Fibroblast of lung (primary cell): Measurements from ENCODE around the gene PPIF. TPM values are rescaled to one million over a fixed set of nuclear protein-coding genes. Genes with fewer than 3 reads are reported as not detected.

Experiments
- DNase-seq, 2 donors: peaks; one replicate each; pipeline versions ENCODE4 v3.0.0 to v3.0.0-alpha.2; 2010; ENCODE audit warnings: low read depth in 2 of 2
- H2AFZ ChIP-seq: 2 replicates; pipeline ENCODE4 v1.5.1; 2012; ENCODE audit warnings: low read length, control low read depth, inconsistent platforms
- H3K27ac ChIP-seq: 2 replicates; pipeline ENCODE4 v1.5.1; 2011; ENCODE audit warnings: low read length, control low read depth; ENCODE audit not compliant: insufficient read depth
- H3K27me3 ChIP-seq: 2 replicates; pipeline ENCODE4 v1.5.1; 2011; ENCODE audit warnings: mild to moderate bottlenecking, low read length; ENCODE audit not compliant: control insufficient read depth, insufficient read depth
- H3K36me3 ChIP-seq: 2 replicates; pipeline ENCODE4 v1.5.1; 2011; ENCODE audit warnings: low read length; ENCODE audit not compliant: control insufficient read depth, insufficient read depth
- H3K4me1 ChIP-seq: 2 replicates; pipeline ENCODE4 v1.5.1; 2011; ENCODE audit warnings: low read length; ENCODE audit not compliant: control insufficient read depth, insufficient read depth; ENCODE audit errors: extremely low read depth
- H3K4me2 ChIP-seq: 2 replicates; pipeline ENCODE4 v1.5.1; 2011; ENCODE audit warnings: low read length, control low read depth; ENCODE audit not compliant: insufficient read depth; ENCODE audit errors: extremely low read depth
- H3K4me3 ChIP-seq, 4 experiments: fragments of 200-600 bp in 1 of 4; sonication (generic) in 1 of 4; replicated peaks in 1 of 4; 2 replicates each; pipeline ENCODE4 v1.5.1; 2011 to 2016; ENCODE audit warnings: low read length in 4 of 4, low read depth in 3 of 4, mild to moderate bottlenecking in 3 of 4, control low read depth in 2 of 4, inconsistent platforms in 1 of 4, mixed read lengths in 1 of 4; ENCODE audit not compliant: insufficient read depth in 1 of 4; ENCODE audit errors: control extremely low read depth in 1 of 4
- H3K79me2 ChIP-seq: 2 replicates; pipeline ENCODE4 v1.5.1; 2012; ENCODE audit warnings: mild to moderate bottlenecking, low read length, inconsistent platforms; ENCODE audit not compliant: control insufficient read depth, insufficient read depth
- H3K9ac ChIP-seq: 2 replicates; pipeline ENCODE4 v1.5.1; 2011; ENCODE audit warnings: mild to moderate bottlenecking, low read length, control low read depth; ENCODE audit not compliant: insufficient read depth
- H3K9me3 ChIP-seq: 2 replicates; pipeline ENCODE4 v1.5.1; 2012; ENCODE audit warnings: low read depth, low read length; ENCODE audit not compliant: control insufficient read depth, insufficient read depth
- H4K20me1 ChIP-seq: 2 replicates; pipeline ENCODE4 v1.5.1; 2011; ENCODE audit warnings: low read length; ENCODE audit not compliant: control insufficient read depth, insufficient read depth; ENCODE audit errors: extremely low read depth
- CTCF ChIP-seq, 2 donors: IDR thresholded peaks in 1 of 2; conservative IDR thresholded peaks in 1 of 2; 1 replicate in 1 of 2; 2 replicates in 1 of 2; pipeline ENCODE4 v1.5.1; 2011 to 2012; ENCODE audit warnings: low read length in 2 of 2, control low read depth in 1 of 2, inconsistent platforms in 1 of 2, low read depth in 1 of 2, mild to moderate bottlenecking in 1 of 2
- EZH2 ChIP-seq: IDR thresholded peaks from 2 replicates; pipeline ENCODE4 v1.5.1; 2012; ENCODE audit warnings: low read length, control low read depth, mild to moderate bottlenecking; ENCODE audit errors: missing control alignments
- polyA plus RNA-seq, 2 donors: library from polyadenylated mRNA; depleted of rRNA in 1 of 2; stranded (reverse) in 1 of 2; unstranded in 1 of 2; fragments of >200 nt; gene quantifications; 2 replicates each; pipeline ENCODE4 v1.2.1, GENCODE V29; 2011 to 2012; ENCODE audit warnings: missing spikeins in 1 of 2
- total RNA-seq: library from RNA; depleted of rRNA; stranded (reverse); fragments of >200 nt; gene quantifications from 2 replicates; pipeline ENCODE4 v1.2.1, GENCODE V29; 2014

Gene PPIF
- total and polyA plus RNA-seq, 2 donors (not counting 1 experiment from before 2014, with no cell fraction given), result 18.7 to 63.0 TPM

DNA sequence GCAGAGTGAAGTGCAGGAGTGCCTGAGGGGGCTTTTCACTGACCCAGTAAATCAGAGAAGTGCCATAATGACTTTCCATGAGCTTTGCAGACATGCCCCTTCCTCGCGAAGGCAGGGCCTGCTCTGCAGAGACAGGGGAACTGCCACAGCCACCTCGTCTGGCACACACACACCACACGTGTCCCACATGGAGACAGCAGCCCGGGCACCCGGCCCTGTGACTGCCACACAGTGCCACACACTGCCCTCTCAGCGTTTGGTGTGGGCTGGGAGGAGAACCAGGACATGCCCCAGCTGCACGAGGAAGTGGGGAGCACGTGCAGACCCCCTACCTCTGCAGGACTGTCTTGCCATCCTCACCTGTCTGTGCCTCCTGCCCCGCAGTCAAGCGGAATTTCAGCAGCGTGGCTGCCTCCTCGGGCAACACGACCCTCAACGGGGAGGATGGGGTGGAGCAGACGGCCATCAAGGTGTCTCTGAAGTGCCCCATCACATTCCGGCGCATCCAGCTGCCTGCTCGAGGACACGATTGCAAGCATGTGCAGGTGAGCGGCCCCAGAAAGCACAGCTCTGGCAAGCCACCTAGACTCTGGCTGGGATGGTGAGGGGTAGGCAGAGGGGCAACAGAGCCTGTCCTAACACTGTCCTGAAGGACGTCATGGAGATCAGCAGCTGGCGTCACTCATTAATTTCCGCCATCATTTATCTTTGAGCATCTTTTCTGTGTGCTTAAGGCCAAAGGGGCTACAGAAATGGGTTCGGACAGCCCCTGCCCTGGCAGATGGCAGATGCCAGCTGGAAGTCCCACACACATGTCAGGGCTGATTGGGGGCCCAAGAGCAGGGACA, 43.4 kb upstream of the PPIF start:
- no peak for TF ChIP-seq CTCF (conservative IDR thresholded peaks at IDR 0.05 in 1 of 2, IDR thresholded peaks at IDR 0.05 in 1 of 2; ENCODE audit: low read depth in 1 of 2, low read length in 2 of 2)
- H4K20me1 ChIP-seq, result no peaks in the 10 kb centered on the region
- no peaks in the 10 kb centered on the region for H3K79me2 ChIP-seq
- H3K27ac ChIP-seq, result no peak overlapping the region
- no peak overlapping the region for H3K4me3 ChIP-seq
- no peaks in the 10 kb centered on the region for H3K9me3 ChIP-seq
- no peak for DNase-seq
- H3K4me2 ChIP-seq, result no peak overlapping the region
- peaks cover 17% of the 10 kb centered on the region for H3K4me1 ChIP-seq
- no peak overlapping the region for H3K9ac ChIP-seq
- H3K27me3 ChIP-seq, result no peaks in the 10 kb centered on the region
- peaks cover 66% of the 10 kb centered on the region for H3K36me3 ChIP-seq
- H2AFZ ChIP-seq, result no peak overlapping the region

DNA sequence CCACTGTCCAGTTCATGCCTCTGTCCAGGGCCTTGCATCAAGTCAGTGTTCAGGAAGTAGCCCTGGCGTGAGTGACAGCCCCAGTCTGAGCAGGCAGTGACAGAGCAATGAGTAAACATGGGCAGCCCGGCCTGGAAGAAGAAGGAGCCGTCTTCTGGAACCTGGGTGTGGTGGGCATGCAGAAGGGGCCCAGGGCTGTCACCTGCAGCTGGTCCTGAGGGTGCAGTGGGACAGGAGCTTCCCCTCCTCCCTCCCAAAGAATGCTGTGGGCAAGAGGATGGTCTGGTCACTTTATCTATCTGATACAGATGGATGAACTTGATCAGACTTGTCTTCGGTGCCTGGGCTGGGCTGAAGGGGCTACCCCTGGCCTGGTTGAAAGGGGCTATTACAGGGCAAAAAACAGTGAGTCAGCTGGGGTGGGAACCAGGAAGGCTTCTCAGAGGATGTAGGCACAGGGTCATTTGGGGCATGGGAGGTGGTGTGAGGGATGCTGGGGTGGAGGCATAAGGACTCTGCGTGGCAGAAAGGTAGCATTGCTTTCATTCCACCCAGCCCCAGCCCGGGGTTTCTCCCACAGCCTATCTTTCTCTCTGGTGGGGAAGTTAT, 42.7 kb upstream of the PPIF start:
- H3K79me2 ChIP-seq, result no peaks in the 10 kb centered on the region
- no peak for DNase-seq
- H3K4me2 ChIP-seq, result no peak overlapping the region
- H3K9me3 ChIP-seq, result no peaks in the 10 kb centered on the region
- no peak overlapping the region for H2AFZ ChIP-seq
- TF ChIP-seq CTCF (conservative IDR thresholded peaks at IDR 0.05 in 1 of 2, IDR thresholded peaks at IDR 0.05 in 1 of 2; ENCODE audit: low read depth in 1 of 2, low read length in 2 of 2) (no peak), EZH2 (no peak)
- H3K4me1 ChIP-seq, result peaks cover 9% of the 10 kb centered on the region
- H3K36me3 ChIP-seq, result peaks cover 68% of the 10 kb centered on the region
- H3K4me3 ChIP-seq, result no peak overlapping the region
- H4K20me1 ChIP-seq, result no peaks in the 10 kb centered on the region
- no peak overlapping the region for H3K9ac ChIP-seq
- H3K27me3 ChIP-seq, result no peaks in the 10 kb centered on the region
- no peak overlapping the region for H3K27ac ChIP-seq

DNA sequence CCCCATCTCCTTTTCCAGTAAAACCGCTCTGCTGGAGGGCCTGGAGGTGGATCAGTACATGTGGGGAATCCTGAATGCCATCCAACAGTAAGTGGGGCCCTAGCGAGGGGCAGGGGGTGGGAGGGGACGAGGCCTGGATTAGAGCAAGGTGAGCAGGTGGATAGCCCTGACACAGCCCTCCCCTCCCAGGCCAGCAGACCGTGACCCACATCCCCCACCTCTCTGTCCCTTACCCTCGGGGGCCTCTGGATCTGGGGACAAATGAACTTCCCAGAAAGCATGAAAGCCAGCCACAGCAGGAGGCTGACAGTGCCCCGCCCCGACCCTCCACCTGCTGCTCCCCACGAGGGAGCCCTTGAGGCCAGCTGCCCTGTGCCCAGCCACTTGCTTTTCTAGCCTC, 41.8 kb upstream of the PPIF start:
- H3K4me2 ChIP-seq, result no peak overlapping the region
- no peak for DNase-seq

More for the DNA sequence above, 41.8 kb upstream of the PPIF start:
- no peaks in the 10 kb centered on the region for H3K79me2 ChIP-seq
- H3K4me3 ChIP-seq, result no peak overlapping the region
- no peak overlapping the region for H2AFZ ChIP-seq
- H3K27me3 ChIP-seq, result no peaks in the 10 kb centered on the region
- H3K36me3 ChIP-seq, result peaks cover 63% of the 10 kb centered on the region
- no peaks in the 10 kb centered on the region for H3K9me3 ChIP-seq
- H3K27ac ChIP-seq, result no peak overlapping the region
- H3K4me1 ChIP-seq, result peaks cover under 1% of the 10 kb centered on the region
- TF ChIP-seq EZH2, result no peak
- TF ChIP-seq CTCF (conservative IDR thresholded peaks at IDR 0.05 in 1 of 2, IDR thresholded peaks at IDR 0.05 in 1 of 2; ENCODE audit: low read depth in 1 of 2, low read length in 2 of 2), result no peak
- H4K20me1 ChIP-seq, result no peaks in the 10 kb centered on the region
- H3K9ac ChIP-seq, result no peak overlapping the region
